H9 (cell line): ENCODE results near the gene VWDE. TPM values are rescaled to one million over a fixed set of nuclear protein-coding genes. Genes with fewer than 3 reads are reported as not detected.

Source experiments
- DNase-seq: peaks from one replicate; pipeline ENCODE4 v3.0.0-alpha.2; 2017
- H2AFZ ChIP-seq: one replicate; pipeline ENCODE4 v1.6.1; 2013; ENCODE audit warnings: mild to moderate bottlenecking, low read length, control low read depth, moderate library complexity
- H2AK5ac ChIP-seq: 2 replicates; pipeline ENCODE4 v1.6.1; 2013; ENCODE audit warnings: low read length, control low read depth, mixed read lengths; ENCODE audit not compliant: insufficient read length
- H2BK120ac ChIP-seq: one replicate; pipeline ENCODE4 v1.6.1; 2013; ENCODE audit warnings: low read depth, mild to moderate bottlenecking, low read length, control low read depth, inconsistent platforms; ENCODE audit not compliant: poor library complexity, severe bottlenecking
- H2BK12ac ChIP-seq: 2 replicates; pipeline ENCODE4 v1.6.1; 2013; ENCODE audit warnings: low read length, control low read depth, mixed read lengths, low read depth; ENCODE audit not compliant: insufficient read length
- H2BK15ac ChIP-seq: 2 replicates; pipeline ENCODE4 v1.6.1; 2013; ENCODE audit warnings: low read depth, low read length, control low read depth
- H2BK20ac ChIP-seq: one replicate; pipeline ENCODE4 v1.6.1; 2013; ENCODE audit warnings: low read depth, mild to moderate bottlenecking, low read length, control low read depth, inconsistent platforms; ENCODE audit not compliant: poor library complexity, severe bottlenecking
- H2BK5ac ChIP-seq: 2 replicates; pipeline ENCODE4 v1.6.1; 2013; ENCODE audit warnings: low read length, control low read depth, mixed read lengths; ENCODE audit not compliant: insufficient read length
- H3K14ac ChIP-seq: 2 replicates; pipeline ENCODE4 v1.6.1; 2013; ENCODE audit warnings: low read length, control low read depth; ENCODE audit not compliant: insufficient read depth
- H3K18ac ChIP-seq: 2 replicates; pipeline ENCODE4 v1.6.1; 2013; ENCODE audit warnings: low read depth, mild to moderate bottlenecking, mixed read lengths, low read length, control low read depth; ENCODE audit not compliant: insufficient read length
- H3K23ac ChIP-seq: 2 replicates; pipeline ENCODE4 v1.6.1; 2013; ENCODE audit warnings: low read length, control low read depth, mixed read lengths, low read depth; ENCODE audit not compliant: insufficient read length
- H3K23me2 ChIP-seq: 2 replicates; pipeline ENCODE4 v1.6.1; 2013; ENCODE audit warnings: low read depth, mild to moderate bottlenecking, mixed read lengths, low read length, control low read depth; ENCODE audit not compliant: insufficient read length, poor library complexity, severe bottlenecking
- H3K27ac ChIP-seq: 2 replicates; pipeline ENCODE4 v1.5.1; 2013; ENCODE audit warnings: low read length, control low read depth, mixed read lengths, low read depth; ENCODE audit not compliant: insufficient read length
- H3K27me3 ChIP-seq: 2 replicates; pipeline ENCODE4 v1.6.1; 2013; ENCODE audit warnings: low read length, control low read depth, inconsistent platforms; ENCODE audit not compliant: insufficient read depth
- H3K4ac ChIP-seq: 2 replicates; pipeline ENCODE4 v1.6.1; 2013; ENCODE audit warnings: low read depth, mild to moderate bottlenecking, control low read depth, inconsistent platforms, low read length, moderate library complexity
- H3K4me1 ChIP-seq: 2 replicates; pipeline ENCODE4 v1.6.1; 2013; ENCODE audit warnings: low read length, control low read depth, inconsistent platforms; ENCODE audit not compliant: insufficient read depth
- H3K4me2 ChIP-seq: 2 replicates; pipeline ENCODE4 v1.6.1; 2013; ENCODE audit warnings: low read length, control low read depth, mixed read lengths; ENCODE audit not compliant: insufficient read length, insufficient read depth
- H3K56ac ChIP-seq: 2 replicates; pipeline ENCODE4 v1.6.1; 2013; ENCODE audit warnings: low read depth, mild to moderate bottlenecking, mixed read lengths, low read length, control low read depth; ENCODE audit not compliant: insufficient read length
- H3K79me1 ChIP-seq: 2 replicates; pipeline ENCODE4 v1.6.1; 2013; ENCODE audit warnings: low read depth, mild to moderate bottlenecking, moderate library complexity, low read length, control low read depth, inconsistent platforms; ENCODE audit not compliant: insufficient read depth, poor library complexity, severe bottlenecking
- H3K79me2 ChIP-seq: 2 replicates; pipeline ENCODE4 v1.6.1; 2013; ENCODE audit warnings: low read length, control low read depth, inconsistent platforms; ENCODE audit not compliant: insufficient read depth
- H3K9ac ChIP-seq: 2 replicates; pipeline ENCODE4 v1.6.1; 2013; ENCODE audit warnings: low read length, control low read depth, mixed read lengths; ENCODE audit not compliant: insufficient read length; ENCODE audit errors: extremely low read depth
- H3K9me3 ChIP-seq: one replicate; pipeline ENCODE4 v1.6.1; 2013; ENCODE audit warnings: low read depth, low read length, inconsistent platforms; ENCODE audit not compliant: control insufficient read depth
- H3T11ph ChIP-seq: one replicate; pipeline ENCODE4 v1.6.1; 2013; ENCODE audit warnings: mild to moderate bottlenecking, low read length, control low read depth, inconsistent platforms
- H4K20me1 ChIP-seq: one replicate; pipeline ENCODE4 v1.6.1; 2013; ENCODE audit not compliant: control insufficient read depth, insufficient read length, insufficient read depth
- H4K5ac ChIP-seq: 2 replicates; pipeline ENCODE4 v1.6.1; 2013; ENCODE audit warnings: low read depth, mild to moderate bottlenecking, mixed read lengths, low read length, control low read depth; ENCODE audit not compliant: insufficient read length
- H4K8ac ChIP-seq: replicated peaks from 2 replicates; pipeline ENCODE4 v1.6.1; 2013; ENCODE audit warnings: low read length, control low read depth, mixed read lengths, low read depth; ENCODE audit not compliant: insufficient read length
- H4K91ac ChIP-seq: 2 replicates; pipeline ENCODE4 v1.6.1; 2013; ENCODE audit warnings: low read depth, mild to moderate bottlenecking, moderate library complexity, mixed read lengths, low read length, control low read depth; ENCODE audit not compliant: insufficient read length
- H3K27ac Mint-ChIP-seq, 3 experiments: 2 replicates in 2 of 3; 3 replicates in 1 of 3; pipeline ENCODE4 v1.8.0; 2020 to 2021; ENCODE audit warnings: mixed read lengths in 3 of 3, mild to moderate bottlenecking in 1 of 3, moderate library complexity in 1 of 3
- H3K27me3 Mint-ChIP-seq: 2 replicates; pipeline ENCODE4 v1.8.0; 2021; ENCODE audit warnings: low read depth, mild to moderate bottlenecking, moderate library complexity, mixed read lengths
- H3K36me3 Mint-ChIP-seq, 3 experiments: 2 replicates in 2 of 3; 3 replicates in 1 of 3; pipeline ENCODE4 v1.8.0; 2020 to 2021; ENCODE audit warnings: low read depth in 3 of 3, mixed read lengths in 3 of 3; ENCODE audit not compliant: insufficient read depth in 1 of 3
- H3K4me1 Mint-ChIP-seq, 2 experiments: 2 replicates each; pipeline ENCODE4 v1.8.0; 2020; ENCODE audit warnings: mixed read lengths in 2 of 2
- H3K4me3 Mint-ChIP-seq, 2 experiments: 2 replicates in 1 of 2; 3 replicates in 1 of 2; pipeline ENCODE4 v1.8.0; 2020 to 2021; ENCODE audit warnings: mild to moderate bottlenecking in 2 of 2, mixed read lengths in 2 of 2, moderate library complexity in 1 of 2
- H3K9me3 Mint-ChIP-seq, 2 experiments: 2 replicates in 1 of 2; 3 replicates in 1 of 2; pipeline ENCODE4 v1.8.0; 2020; ENCODE audit warnings: mild to moderate bottlenecking in 2 of 2, mixed read lengths in 2 of 2, moderate library complexity in 1 of 2
- CTCF ChIP-seq: fragments of 200-600 bp; sonication (generic); conservative IDR thresholded peaks from 3 replicates; pipeline ENCODE4 v1.8.0; 2021; ENCODE audit warnings: antibody characterized with exemption, mild to moderate bottlenecking
- WGBS: extraction: QIAGEN DNeasy Blood & Tissue Kit; methylation state at CpG from one replicate; pipeline ENCODE4 v1.1.7; 2013; ENCODE audit warnings: missing lambda C conversion rate, low lambda C conversion rate, mixed read lengths; ENCODE audit not compliant: insufficient read length; ENCODE audit errors: extremely low coverage; 5-methylcytosine and 5-hydroxymethylcytosine counted together
- total RNA-seq: library from RNA; stranded (reverse); gene quantifications from 2 replicates; pipeline ENCODE4 v1.2.1, GENCODE V29; 2021

Gene VWDE
- total RNA-seq, 1 experiment from 2014 or later: 18.1 TPM

GRCh38 chr7:12294701-12295100 lies 109.0 kb downstream of the VWDE start:
- no peak overlapping the region for H3K14ac ChIP-seq
- no peak overlapping the region for H3K18ac ChIP-seq
- H3T11ph ChIP-seq: no peak overlapping the region
- no peaks in the 10 kb centered on the region for H3K79me1 ChIP-seq
- DNase-seq: no peak
- H4K8ac ChIP-seq: no peak overlapping the region
- H4K5ac ChIP-seq: no peak overlapping the region
- H3K4ac ChIP-seq: no peak overlapping the region
- Mint-ChIP-seq H3K27me3 (no peaks in the 10 kb centered on the region), H3K9me3 (peaks cover 16 to 25% of the 10 kb centered on the region in 2 experiments), H3K27ac (no peak overlapping the region), H3K36me3 (peaks cover 7 to 34% (median 13%) of the 10 kb centered on the region in 3 experiments), H3K4me1 (peaks cover 16 to 19% of the 10 kb centered on the region in 2 experiments), H3K4me3 (no peak overlapping the region)
- no peak overlapping the region for H2BK120ac ChIP-seq
- no peak overlapping the region for H3K56ac ChIP-seq
- no peak overlapping the region for H2BK20ac ChIP-seq
- no peak overlapping the region for H3K23ac ChIP-seq
- peaks cover 10% of the 10 kb centered on the region for H3K9me3 ChIP-seq
- no peak overlapping the region for H2BK12ac ChIP-seq
- no peak for TF ChIP-seq CTCF
- no peak overlapping the region for H3K4me2 ChIP-seq
- H2AK5ac ChIP-seq: no peak overlapping the region
- no peak overlapping the region for H2BK5ac ChIP-seq
- no peaks in the 10 kb centered on the region for H3K23me2 ChIP-seq
- H3K9ac ChIP-seq: no peak overlapping the region
- no peaks in the 10 kb centered on the region for H4K20me1 ChIP-seq
- H4K91ac ChIP-seq: no peak overlapping the region
- H3K79me2 ChIP-seq: no peaks in the 10 kb centered on the region; the same call in 1 of the 2 replicates
- H3K27ac ChIP-seq: no peak overlapping the region
- H2BK15ac ChIP-seq: no peak overlapping the region
- WGBS: no CpG with 5 or more reads among the region's 2 CpGs
- no peaks in the 10 kb centered on the region; the same call in 1 of the 2 replicates for H3K4me1 ChIP-seq
- H2AFZ ChIP-seq: no peak overlapping the region
- no peaks in the 10 kb centered on the region; the same call in 1 of the 2 replicates for H3K27me3 ChIP-seq
